Testis (tissue), 2 donors: ENCODE measurements around the gene KCTD16.

Source experiments
- POLR2A ChIP-seq: fragments of 450-650 bp; IDR thresholded peaks from one replicate; pipeline ENCODE4 v1.6.1; 2017; ENCODE audit warnings: antibody characterized with exemption, mild to moderate bottlenecking, moderate library complexity
- TF ChIP-seq, protein P1 (sequence below), 3 experiments: fragments of 450-650 bp in 2 of 3; fragments of 200-600 bp in 1 of 3; sonication (generic) in 1 of 3; IDR thresholded peaks; one replicate each; pipeline ENCODE4 v1.5.1; 2016 to 2019; ENCODE audit warnings: antibody characterized with exemption in 3 of 3, mild to moderate bottlenecking in 2 of 3, moderate library complexity in 1 of 3

DNA sequence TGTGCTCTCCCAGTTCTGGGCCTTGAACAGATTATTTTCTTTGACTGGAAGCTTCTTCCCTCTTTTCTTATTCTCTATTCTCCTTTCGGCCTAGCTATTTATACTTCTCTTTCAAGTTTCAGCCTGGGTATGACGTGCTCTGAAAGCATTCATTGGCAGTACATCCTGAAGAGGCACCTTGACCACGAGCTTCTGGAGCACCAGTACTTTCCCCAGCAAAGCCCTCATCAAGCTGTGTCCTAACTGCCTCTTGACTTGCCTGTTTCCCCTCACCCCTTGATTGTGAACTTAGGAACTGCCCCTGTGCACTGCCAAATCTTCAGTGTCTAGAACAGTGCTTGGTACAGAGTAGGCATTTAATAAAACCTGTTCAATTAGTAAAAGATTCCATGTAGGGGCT lies 154.9 kb downstream of the KCTD16 start:
- no peak for TF ChIP-seq POLR2A
- TF ChIP-seq, protein P1, sequence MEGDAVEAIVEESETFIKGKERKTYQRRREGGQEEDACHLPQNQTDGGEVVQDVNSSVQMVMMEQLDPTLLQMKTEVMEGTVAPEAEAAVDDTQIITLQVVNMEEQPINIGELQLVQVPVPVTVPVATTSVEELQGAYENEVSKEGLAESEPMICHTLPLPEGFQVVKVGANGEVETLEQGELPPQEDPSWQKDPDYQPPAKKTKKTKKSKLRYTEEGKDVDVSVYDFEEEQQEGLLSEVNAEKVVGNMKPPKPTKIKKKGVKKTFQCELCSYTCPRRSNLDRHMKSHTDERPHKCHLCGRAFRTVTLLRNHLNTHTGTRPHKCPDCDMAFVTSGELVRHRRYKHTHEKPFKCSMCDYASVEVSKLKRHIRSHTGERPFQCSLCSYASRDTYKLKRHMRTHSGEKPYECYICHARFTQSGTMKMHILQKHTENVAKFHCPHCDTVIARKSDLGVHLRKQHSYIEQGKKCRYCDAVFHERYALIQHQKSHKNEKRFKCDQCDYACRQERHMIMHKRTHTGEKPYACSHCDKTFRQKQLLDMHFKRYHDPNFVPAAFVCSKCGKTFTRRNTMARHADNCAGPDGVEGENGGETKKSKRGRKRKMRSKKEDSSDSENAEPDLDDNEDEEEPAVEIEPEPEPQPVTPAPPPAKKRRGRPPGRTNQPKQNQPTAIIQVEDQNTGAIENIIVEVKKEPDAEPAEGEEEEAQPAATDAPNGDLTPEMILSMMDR (IDR thresholded peaks at IDR 0.05), result no peak
